RWPE1 (cell line): ENCODE data around the gene PYROXD2.

ENCODE experiments used
- CTCF ChIA-PET: fragments of 350-600 bp; sonication (Branson Sonifier 250); formaldehyde crosslinking; extraction: SDS; loops from one replicate; lab custom pipeline; 2021; lab: Yijun Ruan, JAX
- POLR2A ChIA-PET: fragments of 400-600 bp; formaldehyde crosslinking; extraction: SDS; loops from one replicate; lab custom pipeline; 2020; ENCODE audit warnings: antibody characterized with exemption; ENCODE audit not compliant: low non-redundant PET; lab: Yijun Ruan, JAX
- DNase-seq: peaks from one replicate; pipeline ENCODE4 v3.0.0; 2012; ENCODE audit warnings: low spot score
- H3K27ac ChIP-seq: fragments of 450-650 bp; 2 replicates; pipeline ENCODE4 v1.5.1; 2017
- TF ChIP-seq, protein P1 (sequence below): fragments of 450-650 bp; conservative IDR thresholded peaks from 2 replicates; pipeline ENCODE4 v1.5.1; 2017; ENCODE audit warnings: low read depth, mild to moderate bottlenecking

Gene PYROXD2

DNA sequence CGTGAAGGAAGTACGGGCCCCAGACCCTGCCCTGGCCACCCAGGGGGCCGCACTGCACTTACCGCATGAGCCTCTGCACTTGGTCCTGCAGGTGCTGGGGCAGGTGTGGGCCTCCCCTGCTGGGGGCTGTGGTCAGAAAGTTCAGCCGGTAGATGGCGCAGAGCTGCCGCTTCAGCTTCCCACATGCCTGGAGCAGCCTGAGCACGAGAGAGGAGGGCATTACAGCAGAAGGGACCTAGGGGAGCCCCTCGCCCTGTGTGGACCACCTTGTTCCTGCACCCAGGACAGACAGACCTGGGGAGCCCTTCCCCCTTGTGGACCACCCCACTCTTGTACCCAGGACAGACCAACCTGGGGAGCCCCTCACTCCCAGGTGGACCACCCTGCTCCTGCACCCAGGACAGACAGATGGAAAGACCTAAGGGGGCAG lies 8.7 kb upstream of the PYROXD2 start:
- TF ChIP-seq, protein P1, sequence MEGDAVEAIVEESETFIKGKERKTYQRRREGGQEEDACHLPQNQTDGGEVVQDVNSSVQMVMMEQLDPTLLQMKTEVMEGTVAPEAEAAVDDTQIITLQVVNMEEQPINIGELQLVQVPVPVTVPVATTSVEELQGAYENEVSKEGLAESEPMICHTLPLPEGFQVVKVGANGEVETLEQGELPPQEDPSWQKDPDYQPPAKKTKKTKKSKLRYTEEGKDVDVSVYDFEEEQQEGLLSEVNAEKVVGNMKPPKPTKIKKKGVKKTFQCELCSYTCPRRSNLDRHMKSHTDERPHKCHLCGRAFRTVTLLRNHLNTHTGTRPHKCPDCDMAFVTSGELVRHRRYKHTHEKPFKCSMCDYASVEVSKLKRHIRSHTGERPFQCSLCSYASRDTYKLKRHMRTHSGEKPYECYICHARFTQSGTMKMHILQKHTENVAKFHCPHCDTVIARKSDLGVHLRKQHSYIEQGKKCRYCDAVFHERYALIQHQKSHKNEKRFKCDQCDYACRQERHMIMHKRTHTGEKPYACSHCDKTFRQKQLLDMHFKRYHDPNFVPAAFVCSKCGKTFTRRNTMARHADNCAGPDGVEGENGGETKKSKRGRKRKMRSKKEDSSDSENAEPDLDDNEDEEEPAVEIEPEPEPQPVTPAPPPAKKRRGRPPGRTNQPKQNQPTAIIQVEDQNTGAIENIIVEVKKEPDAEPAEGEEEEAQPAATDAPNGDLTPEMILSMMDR: no peak
- ChIA-PET POLR2A (no interaction called here), CTCF (interaction anchor here (0.6 kb wide), 1 partner anchor 152 kb away, joined by 3 read pairs; no protein-coding TSS in a partner anchor)
- no peak for DNase-seq
- H3K27ac ChIP-seq: no peak overlapping the region

DNA sequence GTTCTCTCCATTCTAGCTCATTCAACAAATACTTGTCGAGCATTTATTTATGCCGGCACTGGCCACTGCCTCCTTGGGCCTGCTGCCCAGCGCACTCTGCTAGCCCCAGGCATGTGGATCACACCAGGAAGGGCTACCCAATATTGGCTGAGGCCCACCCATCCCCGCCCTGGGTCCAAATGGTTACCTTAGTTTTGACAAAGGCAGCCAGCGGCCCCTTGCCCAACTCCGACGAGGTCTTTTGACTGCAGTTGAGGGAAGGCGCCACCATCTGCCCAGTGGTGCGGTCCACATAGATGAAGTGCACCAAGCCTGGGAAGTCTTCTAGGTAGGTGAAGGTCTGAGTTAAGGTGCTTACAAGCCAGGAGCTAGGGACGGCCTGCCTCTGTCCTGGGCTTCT lies 7.2 kb upstream of the PYROXD2 start:
- no peak for DNase-seq
- TF ChIP-seq, protein P1: no peak
- ChIA-PET POLR2A (no interaction called here), CTCF (no interaction called here)
- no peak overlapping the region for H3K27ac ChIP-seq

DNA sequence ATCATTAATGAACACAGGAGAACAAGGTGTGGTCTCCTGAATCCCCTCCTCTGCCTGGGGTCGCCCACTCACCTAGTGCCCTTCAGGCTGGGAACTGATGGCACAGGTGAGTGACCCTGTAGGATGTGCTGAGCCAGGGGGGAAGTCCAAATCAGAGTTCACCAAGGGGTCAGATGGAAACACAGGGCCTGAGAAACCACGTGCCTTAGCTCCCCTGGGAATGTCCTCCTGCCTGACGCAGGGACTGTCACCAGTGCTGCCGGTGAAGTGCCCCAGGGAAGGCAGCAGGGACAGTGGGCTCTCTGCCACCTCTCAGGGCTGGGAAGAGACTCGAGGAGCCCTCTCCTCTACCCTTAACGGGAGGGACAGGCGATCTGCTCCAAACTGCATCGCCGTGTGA lies 5.8 kb upstream of the PYROXD2 start:
- CTCF ChIA-PET: interaction anchor here (0.6 kb wide), 2 partner anchors 47 to 82 kb away, joined by 3 to 4 read pairs; no protein-coding TSS in a partner anchor

DNA sequence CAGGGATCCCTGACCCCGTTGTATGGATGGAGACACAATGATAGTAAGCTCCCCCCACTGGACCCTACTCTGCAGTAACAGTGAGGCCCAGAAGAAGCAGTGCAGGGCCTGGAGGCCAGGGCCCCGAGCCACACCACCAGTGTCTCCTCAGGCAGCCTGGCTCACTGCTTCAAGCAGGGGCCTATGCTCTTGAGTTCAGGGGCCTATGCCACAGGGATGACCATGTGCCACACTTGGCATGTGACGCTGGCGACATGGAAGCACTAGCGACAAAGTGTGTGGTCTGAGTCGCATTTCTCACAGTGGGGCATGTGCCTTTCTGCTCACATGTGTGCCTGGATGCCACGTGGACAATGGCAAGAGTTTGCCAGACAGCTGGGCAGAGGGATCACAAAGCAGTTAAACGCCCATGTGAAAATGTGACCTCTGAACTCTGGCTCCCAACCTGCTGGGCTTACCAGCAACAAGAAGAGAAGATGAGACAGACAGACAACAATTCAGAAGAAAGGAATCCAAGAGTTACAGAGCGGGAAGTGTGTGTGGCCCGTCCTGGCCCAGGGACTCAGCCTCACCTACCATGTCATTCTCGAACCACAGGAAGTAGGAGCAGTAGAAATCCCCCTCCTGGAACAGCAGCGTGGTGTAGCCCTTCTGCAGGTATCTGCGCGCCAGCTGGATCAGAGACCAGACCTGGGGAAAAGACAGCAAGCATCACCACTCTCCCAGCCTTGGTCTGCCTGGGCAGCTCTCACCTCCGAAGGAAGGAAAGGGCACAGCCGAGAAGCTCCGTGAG lies 4.7 kb upstream of the PYROXD2 start:
- POLR2A ChIA-PET: no interaction called here
- DNase-seq: no peak
- H3K27ac ChIP-seq: peak overlapping the region; percentile 8
- TF ChIP-seq, protein P1: no peak
- CTCF ChIA-PET: interaction anchor here (0.6 kb wide), 2 partner anchors 107 to 126 kb away, joined by 3 to 6 read pairs; no protein-coding TSS in a partner anchor

More for the DNA sequence above, 5.8 kb upstream of the PYROXD2 start:
- TF ChIP-seq, protein P1: no peak
- DNase-seq: no peak
- H3K27ac ChIP-seq: no peak overlapping the region
- POLR2A ChIA-PET: no interaction called here

DNA sequence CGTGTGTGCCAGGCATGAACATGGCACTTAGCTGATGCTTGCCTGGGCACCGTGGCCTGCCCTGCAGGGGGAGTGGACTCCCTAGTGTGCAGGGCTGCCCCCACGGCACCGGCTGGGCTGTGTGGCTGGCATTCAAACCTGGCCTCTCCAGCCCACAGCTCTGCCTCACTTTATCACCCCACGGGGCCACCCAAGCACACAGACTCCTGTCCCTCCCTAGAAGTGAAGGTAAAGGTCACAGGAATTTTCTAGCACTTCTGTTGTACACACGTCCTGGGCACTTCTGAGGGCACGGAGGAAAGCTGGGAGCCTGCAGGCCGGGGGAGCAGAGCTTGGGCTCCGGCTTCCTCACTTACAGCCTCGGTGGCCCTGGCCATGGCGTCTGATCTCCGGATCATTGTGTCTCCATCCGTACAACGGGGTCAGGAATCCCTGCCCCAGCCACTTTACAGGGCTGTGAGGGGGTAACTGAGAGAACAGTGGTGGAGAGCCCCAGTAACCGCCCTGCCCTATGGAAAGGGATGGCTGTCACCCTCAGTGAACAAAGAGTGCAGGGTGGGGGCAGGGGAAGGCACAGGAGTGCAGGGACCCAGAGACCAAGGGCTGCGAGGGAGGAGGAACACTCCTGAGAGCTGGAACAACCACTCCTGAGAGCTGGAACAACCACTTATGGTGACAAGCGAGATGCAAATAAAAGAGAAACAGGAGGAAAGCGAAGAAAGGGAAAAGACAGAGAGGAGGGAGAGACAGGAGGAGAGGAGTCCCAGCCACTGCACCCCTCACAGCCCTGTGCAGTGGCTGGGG lies 3.9 kb upstream of the PYROXD2 start:
- CTCF ChIA-PET: interaction anchor here (0.6 to 1.3 kb wide), 3 partner anchors 18 to 125 kb away, joined by 3 to 6 read pairs (median 4); no protein-coding TSS in a partner anchor
- H3K27ac ChIP-seq: peak overlapping the region; percentile 8
- TF ChIP-seq, protein P1: no peak
- no peak for DNase-seq
- POLR2A ChIA-PET: no interaction called here

DNA sequence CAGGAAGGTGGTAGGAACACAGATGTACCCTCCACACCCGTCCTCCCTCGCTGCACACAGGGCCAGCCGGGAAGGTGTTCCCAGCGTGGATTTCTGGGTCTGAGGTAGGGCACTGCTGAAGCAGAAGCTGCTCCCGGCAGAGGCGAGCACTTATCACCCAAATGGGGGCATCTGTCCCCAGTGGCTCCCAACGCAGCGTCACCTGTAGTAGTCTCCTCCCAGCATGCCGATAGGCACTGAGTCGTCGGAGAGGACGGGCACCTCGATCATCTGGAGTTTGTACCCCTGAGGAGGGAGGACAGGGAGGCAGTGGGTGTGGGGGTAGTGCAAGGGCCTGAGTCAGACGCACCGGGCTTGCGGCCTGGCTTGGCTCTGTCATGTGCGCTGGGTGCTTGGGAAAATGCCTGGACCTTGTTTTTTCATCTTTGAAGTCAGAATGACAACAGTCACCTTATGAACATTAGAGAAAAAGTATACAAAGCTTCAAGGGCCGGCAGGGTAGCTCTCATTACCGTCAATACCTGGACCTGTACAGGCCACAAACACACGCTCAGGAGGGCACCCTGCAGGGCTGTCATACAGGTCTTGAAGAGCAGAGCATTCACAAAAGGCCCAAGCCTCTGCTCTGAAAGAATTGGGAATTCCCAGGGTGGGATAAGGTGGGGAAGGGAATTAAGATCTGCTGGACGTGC lies 3.1 kb upstream of the PYROXD2 start:
- POLR2A ChIA-PET: no interaction called here
- CTCF ChIA-PET: interaction anchor here (1.3 kb wide), 1 partner anchor 18 kb away, joined by 4 read pairs; no protein-coding TSS in a partner anchor
- DNase-seq: no peak
- no peak overlapping the region for H3K27ac ChIP-seq
- TF ChIP-seq, protein P1: no peak
